PC-3 (cell line): ENCODE data around the gene PLEKHA3. TPM values are rescaled to one million over a fixed set of nuclear protein-coding genes. Genes with fewer than 3 reads are reported as not detected.

ENCODE experiments used
- ATAC-seq: fragments of 200-7000 bp; cut with Tn5 transposase; 2 replicates; pipeline ENCODE4 v1.9.1; 2020; ENCODE audit warnings: mild to moderate bottlenecking, moderate library complexity
- BruUV-seq: library from RNA; stranded (reverse); fragments of 400-500 nt; replicated peaks from 2 replicates; lab custom pipeline; 2021; lab: Mats Ljungman, UMichigan
- CTCF ChIA-PET: fragments of 300-600 bp; sonication (Branson Sonifier 250); formaldehyde crosslinking; loops from one replicate; lab custom pipeline; 2022; ENCODE audit warnings: antibody characterized with exemption; lab: Charles Lee
- POLR2A ChIA-PET: fragments of 300-600 bp; sonication (Branson Sonifier 250); formaldehyde crosslinking; loops from one replicate; lab custom pipeline; 2022; ENCODE audit warnings: antibody characterized with exemption; ENCODE audit not compliant: unreplicated experiment; lab: Charles Lee
- DNase-seq: peaks from one replicate; pipeline ENCODE4 v3.0.0-alpha.2; 2015
- H2AFZ ChIP-seq: fragments of 300-600 bp; sonication (generic); 2 replicates; pipeline ENCODE4 v1.6.0; 2016; ENCODE audit warnings: antibody characterized with exemption, low read length
- H3F3A ChIP-seq: fragments of 300-600 bp; sonication (generic); one replicate; pipeline ENCODE4 v1.6.0; 2017; ENCODE audit warnings: antibody characterized with exemption, low read length, control low read depth, mild to moderate bottlenecking; ENCODE audit not compliant: unreplicated experiment
- H3K27ac ChIP-seq: fragments of 300-600 bp; sonication (generic); 2 replicates; pipeline ENCODE4 v1.5.1; 2016; ENCODE audit warnings: mild to moderate bottlenecking, low read length
- H3K27me3 ChIP-seq: fragments of 300-600 bp; sonication (generic); 2 replicates; pipeline ENCODE4 v1.6.1; 2016; ENCODE audit warnings: low read length, mixed read lengths
- H3K36me3 ChIP-seq: fragments of 300-600 bp; sonication (generic); 2 replicates; pipeline ENCODE4 v1.6.1; 2016; ENCODE audit warnings: low read depth, mixed run types, low read length, mixed read lengths
- H3K4me1 ChIP-seq: fragments of 300-600 bp; sonication (generic); 2 replicates; pipeline ENCODE4 v1.5.1; 2016; ENCODE audit warnings: low read length; ENCODE audit not compliant: insufficient read depth
- H3K4me2 ChIP-seq: fragments of 300-600 bp; sonication (generic); 2 replicates; pipeline ENCODE4 v1.6.0; 2016; ENCODE audit warnings: low read length
- H3K4me3 ChIP-seq: fragments of 300-600 bp; sonication (generic); 2 replicates; pipeline ENCODE4 v1.5.1; 2016; ENCODE audit warnings: mild to moderate bottlenecking, low read length, mixed read lengths
- H3K79me2 ChIP-seq: fragments of 300-600 bp; sonication (generic); 2 replicates; pipeline ENCODE4 v1.6.1; 2017; ENCODE audit warnings: low read length, mixed read lengths
- H3K9ac ChIP-seq: fragments of 300-600 bp; sonication (generic); 2 replicates; pipeline ENCODE4 v1.6.0; 2016; ENCODE audit warnings: mild to moderate bottlenecking, low read length
- H3K9me2 ChIP-seq: fragments of 300-600 bp; sonication (generic); replicated peaks from 2 replicates; pipeline ENCODE4 v1.6.1; 2016; ENCODE audit warnings: mixed run types, low read length, mixed read lengths
- H3K9me3 ChIP-seq: fragments of 300-600 bp; sonication (generic); 2 replicates; pipeline ENCODE4 v1.6.1; 2016; ENCODE audit warnings: low read length, mixed read lengths
- H4K20me1 ChIP-seq: fragments of 300-600 bp; sonication (generic); 2 replicates; pipeline ENCODE4 v1.6.1; 2016; ENCODE audit warnings: low read length, mixed read lengths
- CTCF ChIP-seq: fragments of 300-600 bp; sonication (generic); conservative IDR thresholded peaks from 2 replicates; pipeline ENCODE4 v1.5.1; 2017; ENCODE audit warnings: antibody characterized with exemption, low read depth, mild to moderate bottlenecking, low read length
- EZH2 ChIP-seq: fragments of 300-600 bp; sonication (generic); IDR thresholded peaks from one replicate; pipeline ENCODE4 v1.6.1; 2017; ENCODE audit warnings: antibody characterized with exemption, mild to moderate bottlenecking, low read length; ENCODE audit not compliant: unreplicated experiment
- EZH2phosphoT487 ChIP-seq: fragments of 300-600 bp; sonication (generic); IDR thresholded peaks from 2 replicates; pipeline ENCODE4 v1.6.1; 2018; ENCODE audit warnings: mild to moderate bottlenecking, antibody characterized with exemption, low read length, borderline replicate concordance
- intact Hi-C: fragments of 100-400 bp; cut with micrococcal nuclease; formaldehyde crosslinking; loops from 2 replicates; pipeline ENCODE4 v1.9.0; 2023
- total RNA-seq: library from RNA; depleted of rRNA; stranded (reverse); fragments of >200 nt; gene quantifications from 2 replicates; pipeline ENCODE4 v1.2.3, GENCODE V29; 2014

PLEKHA3 gene
- total RNA-seq, 1 experiment from 2014 or later: 16.7 TPM

GRCh38 chr2:178478439-178479274, 1.6 kb upstream of the PLEKHA3 start, which contains the start of gene FKBP7:
Gene FKBP7, minus strand, starts transcription at chr2:178478600. Its CDS starts 101 bp downstream, at chr2:178478499.
- Histone ChIP-seq H3K4me3 (peak within 1 kb of the TSS; percentile 98), H3K9ac (peak within 1 kb of the TSS; percentile 78), H4K20me1 (peaks cover 9% of the 10 kb centered on the region; the same call in 1 of the 2 replicates), H3K27ac (peak within 1 kb of the TSS; percentile 39), H3K9me3 (no peaks in the 10 kb centered on the region), H3F3A (no peaks in the 10 kb centered on the region), H3K36me3 (no peaks in the 10 kb centered on the region), H3K79me2 (peaks cover 34% of the 10 kb centered on the region), H3K27me3 (no peaks in the 10 kb centered on the region), H3K4me2 (peak within 1 kb of the TSS; percentile 97), H3K4me1 (peaks cover 29% of the 10 kb centered on the region), H3K9me2 (no peaks in the 10 kb centered on the region), H2AFZ (peak within 1 kb of the TSS; percentile 100)
- ChIA-PET POLR2A (no interaction called here), CTCF (interaction anchor here (0.6 kb wide), 1 partner anchor 38 kb away, joined by 9 read pairs; no protein-coding TSS in a partner anchor)
- TF ChIP-seq CTCF (peak; percentile 91), EZH2phosphoT487 (no peak)
- BruUV-seq: no TSS peak
- intact Hi-C loops: loop anchor here (1.0 to 10.0 kb wide), 3 partner anchors 27 to 286 kb away; partner anchors contain the start of genes PJVK and PRKRA
- DNase-seq (peak; percentile 83), ATAC-seq (peak; percentile 59)

DNA sequence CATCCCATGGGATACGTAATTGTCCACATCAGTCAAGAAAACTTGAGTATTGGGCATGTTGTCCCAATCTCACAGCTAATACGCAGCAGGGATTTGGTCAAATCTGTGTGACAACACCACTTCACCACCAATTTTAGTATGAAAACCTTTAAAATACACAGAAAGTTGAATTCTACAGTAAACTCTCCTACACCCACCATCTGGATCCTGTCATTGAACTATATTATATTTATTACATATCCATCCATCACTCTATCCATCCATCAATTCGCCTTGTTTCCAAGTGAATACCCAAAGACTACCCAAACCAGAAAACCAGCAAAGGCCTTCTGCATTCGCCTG, 1.0 kb upstream of the PLEKHA3 start:
- Histone ChIP-seq H3K27me3 (no peaks in the 10 kb centered on the region), H3K36me3 (no peaks in the 10 kb centered on the region), H3F3A (no peaks in the 10 kb centered on the region), H3K9ac (no peak overlapping the region), H3K4me2 (peak overlapping the region; percentile 97), H3K4me3 (peak overlapping the region; percentile 98), H4K20me1 (peaks cover 14% of the 10 kb centered on the region), H3K27ac (no peak overlapping the region), H3K79me2 (peaks cover 40% of the 10 kb centered on the region), H3K9me2 (no peaks in the 10 kb centered on the region), H3K9me3 (no peaks in the 10 kb centered on the region), H3K4me1 (peaks cover 34% of the 10 kb centered on the region), H2AFZ (peak overlapping the region; percentile 100)
- DNase-seq (no peak), ATAC-seq (no peak)
- BruUV-seq: no TSS peak
- POLR2A ChIA-PET: no interaction called here
- intact Hi-C loops: loop anchor here (2.0 to 10.0 kb wide), 2 partner anchors 40 to 286 kb away; no protein-coding TSS in a partner anchor
- CTCF ChIA-PET: interaction anchor here (0.6 kb wide), 1 partner anchor 37 kb away, joined by 9 read pairs; no protein-coding TSS in a partner anchor
- no peak for TF ChIP-seq EZH2phosphoT487
- TF ChIP-seq EZH2: no peak

DNA sequence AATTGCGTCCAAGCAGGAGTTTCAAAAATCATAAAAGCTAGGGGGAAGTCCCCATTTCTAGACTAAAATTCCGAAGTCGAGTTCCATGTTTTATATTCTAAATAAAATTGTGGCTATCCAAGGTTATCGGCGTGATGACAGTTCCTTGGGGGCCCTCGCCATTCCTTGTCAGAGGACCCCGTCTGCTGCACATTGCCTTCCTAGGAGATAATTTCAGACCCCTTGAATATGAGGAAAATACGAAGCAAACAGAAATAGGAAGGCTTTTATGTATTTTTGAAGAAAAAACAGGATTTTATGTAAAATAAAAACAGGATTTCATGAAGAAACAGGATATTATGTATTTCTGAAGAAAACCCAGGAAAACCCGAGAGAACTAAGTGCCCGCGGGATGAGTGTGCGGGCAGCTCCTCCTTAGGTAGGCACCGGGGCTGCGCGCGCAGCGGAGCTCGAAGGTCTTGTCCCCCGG, 465 bp upstream of the PLEKHA3 start:
- no TSS peak for BruUV-seq
- no peaks in the 10 kb centered on the region for H3K9me2 ChIP-seq
- ATAC-seq (no peak), DNase-seq (no peak)
- H3K79me2 ChIP-seq: peaks cover 46% of the 10 kb centered on the region
- H3K4me1 ChIP-seq: peaks cover 39% of the 10 kb centered on the region
- H3K4me2 ChIP-seq: peak overlapping the region; percentile 97
- H3K27ac ChIP-seq: no peak overlapping the region
- ChIA-PET CTCF (no interaction called here), POLR2A (no interaction called here)
- H2AFZ ChIP-seq: peak overlapping the region; percentile 100
- no peaks in the 10 kb centered on the region for H3K36me3 ChIP-seq
- H3K4me3 ChIP-seq: peak overlapping the region; percentile 98
- no peaks in the 10 kb centered on the region for H3F3A ChIP-seq
- no peak for TF ChIP-seq EZH2phosphoT487
- TF ChIP-seq EZH2: no peak
- no peak for TF ChIP-seq CTCF
- intact Hi-C loops: loop anchor here (2.0 to 10.0 kb wide), 3 partner anchors 35 to 285 kb away; no protein-coding TSS in a partner anchor
- H3K9me3 ChIP-seq: no peaks in the 10 kb centered on the region
- H3K27me3 ChIP-seq: no peaks in the 10 kb centered on the region
- peak overlapping the region; percentile 53 for H3K9ac ChIP-seq
- H4K20me1 ChIP-seq: peaks cover 17% of the 10 kb centered on the region
